Measurements from ENCODE around the gene WDR18.
"Not testable (repeated sequence)": the region's sequence is repeated elsewhere in the genome, so short reads cannot be mapped to it uniquely, and the experiment has no call there.

The WDR18 gene

DNA sequence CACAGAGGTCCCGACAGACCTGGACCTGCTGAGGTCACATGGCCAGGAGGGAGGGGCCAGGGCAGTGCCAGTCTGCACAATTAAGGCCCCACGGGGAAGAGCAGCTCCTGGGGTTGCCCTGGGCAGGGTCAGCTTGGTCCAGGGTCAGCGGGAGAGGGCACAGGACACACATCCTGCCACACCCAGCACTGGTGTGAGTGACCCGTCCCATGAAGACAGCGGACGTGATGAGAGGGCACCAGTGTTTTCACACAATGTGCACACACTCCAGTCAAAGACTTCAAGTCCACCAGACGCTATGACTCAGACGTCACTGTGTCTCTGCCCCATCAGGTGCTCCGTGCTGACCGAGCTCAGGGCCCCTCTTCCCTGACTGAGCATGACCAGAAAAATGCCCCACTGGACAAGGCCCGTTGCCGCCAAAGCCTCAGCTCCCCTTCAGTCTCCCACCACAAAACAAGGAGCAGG, 32.5 kb downstream of the WDR18 start:
- no peak for DNase-seq
- Mint-ChIP-seq H3K4me3 (peak overlapping the region; percentile 56 to 69), H3K27ac (no peak overlapping the region), H3K27me3 (peaks cover 0 to 6% of the 10 kb centered on the region in 2 donors), H3K4me1 (peaks cover 27 to 52% of the 10 kb centered on the region in 2 donors), H3K36me3 (peaks cover 20 to 30% of the 10 kb centered on the region in 2 donors), H3K9me3 (no peaks in the 10 kb centered on the region)
- no peak for ATAC-seq (replicated peaks)

DNA sequence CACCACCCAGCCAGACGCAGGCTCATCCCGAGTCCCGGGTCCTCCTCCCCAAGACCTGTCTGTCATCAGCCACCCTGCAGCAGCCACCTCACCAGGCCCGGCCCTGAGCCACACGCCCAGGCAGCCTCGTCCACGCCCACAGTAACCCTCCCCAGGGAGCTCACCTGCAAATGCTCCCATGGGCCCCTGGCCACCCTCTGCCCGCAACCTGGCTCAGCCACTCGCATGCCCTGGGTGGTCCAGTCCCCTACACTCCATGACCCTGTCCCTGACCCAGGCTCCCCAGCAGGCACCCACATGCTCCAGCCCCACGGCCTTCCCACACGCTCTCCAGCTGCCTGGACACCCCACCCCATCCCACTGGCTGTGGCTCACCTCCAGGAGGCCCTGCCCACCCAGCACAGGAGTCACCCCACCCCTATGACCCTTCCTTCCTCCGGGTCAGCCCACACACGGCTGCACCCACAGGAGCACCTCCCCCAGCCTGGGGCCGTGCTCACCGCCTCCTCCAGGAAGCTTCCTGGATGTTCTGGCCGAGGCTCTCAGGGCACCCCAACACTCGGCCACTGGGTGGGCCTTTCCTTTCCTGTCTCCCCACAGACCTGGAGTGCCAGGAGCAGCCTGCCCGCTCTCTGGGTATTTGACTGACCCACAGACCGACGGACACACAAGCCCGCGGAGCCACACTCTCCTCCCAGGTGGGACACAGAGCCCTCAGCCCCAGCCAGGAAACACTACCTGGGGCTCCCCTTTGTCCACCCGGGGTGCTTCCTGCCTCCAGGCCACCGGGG, 33.2 kb downstream of the WDR18 start:
- Mint-ChIP-seq H3K4me3 (peak overlapping the region; percentile 56 to 69), H3K36me3 (peaks cover 20 to 30% of the 10 kb centered on the region in 2 donors), H3K4me1 (peaks cover 27 to 54% of the 10 kb centered on the region in 2 donors), H3K27ac (peak overlapping the region; percentile 87), H3K27me3 (peaks cover 0 to 6% of the 10 kb centered on the region in 2 donors), H3K9me3 (no peaks in the 10 kb centered on the region)
- DNase-seq (no peak), ATAC-seq (replicated peaks) (no peak)

DNA sequence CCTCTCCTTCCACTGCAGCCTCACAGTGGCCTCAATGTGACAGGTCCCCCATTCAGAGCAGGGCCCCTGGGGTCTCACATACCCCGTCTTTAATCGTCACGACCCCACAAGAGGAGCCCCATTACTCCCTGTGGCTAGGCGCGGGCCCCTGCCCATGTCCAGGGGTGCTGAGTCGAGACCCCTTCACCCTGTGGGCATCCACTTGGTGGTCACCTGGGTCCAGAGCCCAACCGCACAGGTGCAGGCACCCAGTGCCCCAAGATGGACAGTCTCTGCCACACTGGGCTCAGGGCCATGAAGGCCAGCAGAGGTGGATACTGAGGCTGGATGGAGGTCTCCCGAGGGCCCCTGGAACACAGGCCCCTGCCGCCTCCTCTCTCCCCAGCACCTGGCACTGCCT, 33.8 kb downstream of the WDR18 start:
- Mint-ChIP-seq H3K4me3 (peak overlapping the region; percentile 69 to 85), H3K36me3 (peaks cover 20 to 30% of the 10 kb centered on the region in 2 donors), H3K9me3 (no peaks in the 10 kb centered on the region), H3K4me1 (peaks cover 27 to 54% of the 10 kb centered on the region in 2 donors), H3K27me3 (peaks cover 0 to 6% of the 10 kb centered on the region in 2 donors), H3K27ac (peak overlapping the region; percentile 87)
- no peak for ATAC-seq (replicated peaks)
- DNase-seq = no peak

DNA sequence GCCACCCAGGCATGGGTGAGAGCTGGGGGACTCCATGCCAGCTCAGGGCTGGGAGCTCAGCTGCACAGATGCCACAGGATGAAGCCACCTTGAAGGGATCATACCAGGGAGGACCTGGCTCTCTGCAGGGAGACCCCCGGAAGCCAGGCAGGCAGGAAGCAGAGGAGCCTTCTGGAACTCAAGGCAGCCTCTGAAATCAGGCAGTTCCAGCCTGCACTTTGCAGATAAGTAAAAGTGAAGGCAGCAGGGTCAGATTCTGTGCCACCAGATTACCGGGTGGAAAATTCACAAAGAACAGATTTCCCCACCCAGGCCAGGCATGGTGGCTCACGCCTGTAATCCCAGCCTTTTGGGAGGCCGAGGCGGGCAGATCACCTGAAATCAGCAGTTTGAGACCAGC, 34.2 kb downstream of the WDR18 start:
- Mint-ChIP-seq H3K27me3 (peaks cover 0 to 6% of the 10 kb centered on the region in 2 donors), H3K4me1 (peaks cover 27 to 54% of the 10 kb centered on the region in 2 donors), H3K9me3 (no peaks in the 10 kb centered on the region), H3K27ac (no peak overlapping the region), H3K4me3 (peak overlapping the region; percentile 85 to 96), H3K36me3 (peaks cover 20 to 30% of the 10 kb centered on the region in 2 donors)
- DNase-seq (no peak), ATAC-seq (replicated peaks) (no peak)

DNA sequence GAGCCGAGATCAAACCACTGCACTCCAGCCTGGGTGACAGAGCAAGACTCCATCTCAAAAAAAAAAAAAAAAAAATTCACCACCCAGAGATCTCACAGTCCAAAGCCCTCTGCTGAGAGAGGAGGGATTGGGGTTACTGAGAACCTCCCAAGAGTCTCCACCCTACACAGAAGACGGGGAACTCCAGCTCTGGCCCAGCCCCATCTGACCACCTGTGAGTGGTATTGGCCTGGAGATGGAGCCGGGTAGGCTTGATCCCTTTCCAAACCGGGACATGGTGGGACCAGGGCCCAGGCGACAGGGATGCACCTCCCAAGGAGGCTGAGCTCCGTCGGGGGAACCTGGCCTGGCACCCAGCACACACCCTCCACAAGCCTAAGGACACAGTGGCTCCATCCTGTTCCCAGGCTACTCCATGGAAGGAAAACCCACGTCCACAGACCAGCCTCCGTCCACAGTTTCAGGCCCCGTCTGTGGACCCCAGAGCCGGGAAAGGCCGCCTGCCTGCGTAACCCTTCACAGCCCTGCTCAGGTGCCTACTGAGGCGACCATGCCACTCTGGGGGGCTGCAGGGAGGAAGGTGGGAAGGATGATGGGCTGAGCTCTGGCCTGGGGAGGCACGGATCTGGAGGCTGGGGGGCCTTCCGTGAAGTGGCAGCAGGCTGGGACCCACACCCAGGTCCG, 34.9 kb downstream of the WDR18 start:
- Mint-ChIP-seq H3K27ac (peak overlapping the region; percentile 74), H3K36me3 (peaks cover 18 to 29% of the 10 kb centered on the region in 2 donors), H3K9me3 (no peaks in the 10 kb centered on the region), H3K4me1 (peaks cover 27 to 54% of the 10 kb centered on the region in 2 donors), H3K4me3 (peak overlapping the region; percentile 85 to 96), H3K27me3 (peaks cover 0 to 6% of the 10 kb centered on the region in 2 donors)
- ATAC-seq (replicated peaks) = no peak
- no peak for DNase-seq

DNA sequence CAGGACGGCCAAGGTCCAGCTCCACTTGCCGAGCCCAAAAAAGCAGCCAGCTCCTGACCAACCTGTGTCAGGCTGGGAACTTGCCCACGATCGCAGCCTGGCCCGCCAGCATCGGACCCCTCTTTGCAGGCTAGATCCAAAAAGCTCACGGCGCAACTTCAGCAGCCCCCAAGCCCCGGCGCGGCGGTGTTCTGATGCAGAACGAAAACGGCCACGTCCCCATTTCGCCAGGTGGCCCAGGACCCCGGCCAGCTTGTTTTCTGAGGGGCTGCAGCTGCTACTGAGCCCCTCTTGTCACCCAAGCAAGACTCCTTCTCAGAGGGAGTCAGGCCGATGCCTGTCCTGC, 35.4 kb downstream of the WDR18 start:
- H3K27me3 Mint-ChIP-seq = peaks cover 0 to 6% of the 10 kb centered on the region in 2 donors
- DNase-seq (no peak), ATAC-seq (replicated peaks) (no peak)
- H3K4me1 Mint-ChIP-seq = peaks cover 25 to 54% of the 10 kb centered on the region in 2 donors
- H3K36me3 Mint-ChIP-seq = peaks cover 18 to 27% of the 10 kb centered on the region in 2 donors
- H3K4me3 Mint-ChIP-seq = peak overlapping the region; percentile 85 to 96
- peak overlapping the region; percentile 100 for H3K27ac Mint-ChIP-seq
- H3K9me3 Mint-ChIP-seq = no peaks in the 10 kb centered on the region

DNA sequence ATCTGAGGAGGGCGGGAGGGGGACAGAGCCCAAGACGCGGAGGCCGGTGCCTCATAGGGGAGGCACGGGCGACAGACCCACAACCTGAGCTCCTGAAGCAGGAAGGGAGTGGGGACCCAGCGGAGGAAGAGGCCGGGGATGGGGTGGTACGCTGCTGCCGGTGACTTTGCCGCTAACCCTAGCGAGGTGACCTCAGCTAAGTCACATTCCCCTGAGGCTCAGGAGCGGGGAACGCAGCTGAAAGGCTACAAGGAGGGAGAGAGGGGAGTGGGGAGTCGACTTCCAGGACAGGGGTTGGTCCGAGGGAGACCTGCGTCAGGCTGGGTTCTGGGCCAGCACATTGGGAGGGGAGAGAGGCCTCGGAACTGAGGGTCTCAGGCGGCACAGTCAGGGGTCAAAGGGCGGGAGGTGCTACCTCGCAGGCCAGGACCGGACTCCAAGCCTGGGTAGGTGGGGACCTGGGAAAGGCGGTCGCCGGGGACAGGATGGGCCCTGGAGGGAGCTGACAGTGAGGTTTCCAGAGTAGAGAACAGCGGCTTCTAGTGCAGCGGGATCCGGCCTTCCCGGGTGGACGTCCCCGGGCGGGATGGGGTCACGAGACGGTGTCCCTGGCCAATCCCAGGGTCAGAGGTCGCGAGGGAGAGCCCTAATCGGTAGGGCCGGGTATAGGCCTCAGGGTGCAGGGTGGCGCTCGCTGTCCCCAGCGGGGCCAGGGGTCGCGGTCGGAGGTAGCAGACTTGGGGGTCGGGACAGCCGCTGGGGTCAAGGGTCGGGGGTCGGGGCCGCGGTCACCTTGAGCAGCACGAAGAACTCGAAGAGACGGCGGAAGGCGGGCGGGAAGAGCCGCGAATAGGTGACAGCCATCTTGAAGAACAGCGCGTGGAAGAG, 36.1 kb downstream of the WDR18 start:
- ATAC-seq (replicated peaks) (no peak), DNase-seq (no peak)
- Mint-ChIP-seq H3K27me3 (peaks cover 0 to 6% of the 10 kb centered on the region in 2 donors), H3K36me3 (peaks cover 18 to 27% of the 10 kb centered on the region in 2 donors), H3K27ac (peak overlapping the region; percentile 100), H3K9me3 (no peaks in the 10 kb centered on the region), H3K4me1 (peaks cover 26 to 54% of the 10 kb centered on the region in 2 donors), H3K4me3 (peak overlapping the region; percentile 85 to 96)

DNA sequence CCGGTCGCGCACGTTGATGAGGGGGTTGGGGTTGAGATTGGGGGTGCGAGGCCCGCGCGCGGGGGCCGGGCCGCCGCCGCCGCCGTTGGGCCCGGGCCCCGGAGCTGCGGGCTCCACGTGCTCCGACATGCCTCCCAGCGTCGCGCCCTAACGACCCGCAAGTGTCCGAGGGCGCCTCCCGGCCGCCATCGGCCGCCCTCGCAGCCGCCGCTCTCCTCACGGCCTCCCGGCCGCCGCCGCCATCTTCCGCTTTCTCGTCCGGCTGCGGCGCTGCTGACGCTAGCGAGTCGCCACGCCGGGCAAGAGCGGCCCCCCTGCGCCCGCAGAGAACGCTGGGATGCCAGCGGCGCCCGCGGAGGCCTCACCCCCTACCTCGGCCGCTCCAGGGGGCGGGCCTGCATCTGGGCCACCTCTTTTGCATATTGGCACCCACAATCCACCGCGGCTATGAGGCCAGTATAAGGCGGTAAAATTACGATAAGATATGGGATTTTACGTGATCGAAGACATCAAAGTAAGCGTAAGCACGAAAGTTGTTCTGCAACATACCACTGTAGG, 36.8 kb downstream of the WDR18 start, which contains the start of gene TMEM259:
TMEM259 (minus strand) TSS at position 256 of the 558 bp plus-strand sequence; CDS start at position 129, 127 bp downstream.
- Mint-ChIP-seq H3K4me1 (peaks cover 26 to 52% of the 10 kb centered on the region in 2 donors), H3K27me3 (peaks cover 0 to 6% of the 10 kb centered on the region in 2 donors), H3K9me3 (no peaks in the 10 kb centered on the region), H3K36me3 (peaks cover 18 to 27% of the 10 kb centered on the region in 2 donors), H3K4me3 (peak within 1 kb of the TSS; percentile 85 to 96), H3K27ac (peak within 1 kb of the TSS; percentile 100)
- DNase-seq (peak; percentile 95), ATAC-seq (replicated peaks) (peak; percentile 86 to 93)

DNA sequence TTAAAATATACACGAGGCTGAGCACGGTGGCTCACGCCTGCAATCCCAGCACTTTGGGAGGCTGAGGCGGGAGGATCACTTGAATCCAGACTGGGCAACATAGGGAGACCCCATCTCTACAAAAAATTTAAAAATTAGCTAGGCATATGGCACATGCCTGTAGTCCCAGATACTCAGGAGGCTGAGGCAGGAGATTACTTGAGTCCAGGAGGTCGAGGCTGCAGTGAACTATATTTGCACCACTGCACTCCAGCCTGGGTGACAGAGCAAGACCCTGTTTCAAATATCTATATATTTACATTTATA, 39.7 kb downstream of the WDR18 start:
- peak overlapping the region; percentile 56 for H3K27ac Mint-ChIP-seq
- ATAC-seq (replicated peaks); H3K27me3 Mint-ChIP-seq; H3K4me3 Mint-ChIP-seq; DNase-seq; H3K9me3 Mint-ChIP-seq: not testable (repeated sequence)
- peaks cover 22 to 25% of the 10 kb centered on the region in 2 donors for H3K36me3 Mint-ChIP-seq
- peaks cover 17 to 31% of the 10 kb centered on the region in 2 donors for H3K4me1 Mint-ChIP-seq

DNA sequence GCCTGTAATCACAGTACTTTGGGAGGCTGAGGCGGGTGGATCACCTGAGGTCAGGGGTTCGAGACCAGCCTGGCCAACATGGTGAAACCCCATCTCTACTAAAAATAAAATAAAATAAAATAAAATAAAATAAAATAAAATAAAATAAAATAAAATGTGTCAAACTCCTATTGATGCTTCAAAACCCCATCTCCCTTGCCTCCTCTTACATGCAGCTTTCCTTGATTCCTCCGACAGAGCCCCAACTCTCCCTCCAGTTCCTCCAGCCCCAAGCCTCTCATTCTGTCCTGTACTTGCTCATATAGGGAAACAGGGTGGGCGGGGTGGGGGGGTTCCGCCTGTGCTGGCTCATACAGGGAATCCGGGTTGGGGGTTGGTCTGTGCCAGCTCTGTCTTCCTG, 40.9 kb downstream of the WDR18 start:
- Mint-ChIP-seq H3K36me3 (peaks cover 18 to 26% of the 10 kb centered on the region in 2 donors), H3K4me1 (peaks cover 20 to 28% of the 10 kb centered on the region in 2 donors)
- not testable (repeated sequence) for H3K4me3 Mint-ChIP-seq; ATAC-seq (replicated peaks); H3K9me3 Mint-ChIP-seq; H3K27me3 Mint-ChIP-seq; DNase-seq; H3K27ac Mint-ChIP-seq

DNA sequence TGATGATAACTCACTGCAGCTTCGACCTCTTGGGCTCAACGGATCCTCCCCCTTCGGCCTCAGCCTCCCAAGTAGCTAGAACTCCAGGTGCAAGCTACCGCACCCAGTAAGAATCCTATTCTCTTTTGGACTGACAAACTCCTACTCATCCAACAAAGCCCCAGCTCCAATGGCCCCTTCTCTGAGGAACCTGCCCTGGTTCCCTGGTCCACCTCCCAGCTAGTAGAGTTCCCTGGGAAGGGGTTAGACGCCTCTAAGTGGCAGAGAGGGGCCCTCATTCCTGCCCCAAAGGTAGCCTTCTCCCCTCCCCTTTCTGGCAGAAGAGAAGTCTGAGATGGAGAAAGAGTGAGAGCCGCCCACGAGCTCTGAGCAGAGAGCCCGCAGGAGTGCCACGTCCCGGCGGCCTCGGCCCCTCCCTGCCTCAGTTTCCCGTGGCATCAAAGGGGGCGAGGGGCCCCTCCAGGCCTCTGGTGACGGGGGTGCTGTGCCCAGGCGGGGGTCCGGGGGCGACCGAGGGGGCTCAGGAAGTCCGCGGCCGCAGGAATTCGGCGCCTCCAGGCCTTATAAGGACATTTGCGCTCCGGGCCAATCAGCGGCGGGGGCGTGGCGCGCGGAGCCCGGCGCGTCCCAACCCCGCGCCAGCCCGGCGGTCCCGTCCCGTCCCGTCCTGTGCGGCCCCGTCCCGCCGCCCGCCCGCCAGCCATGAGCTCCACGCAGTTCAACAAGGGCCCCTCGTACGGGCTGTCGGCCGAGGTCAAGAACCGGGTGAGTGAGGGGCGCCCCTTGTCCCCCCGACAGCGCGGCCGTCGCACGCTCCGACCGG, 42.0 kb downstream of the WDR18 start, which contains the start of gene CNN2:
CNN2 (plus strand) TSS at position 649 of the 823 bp plus-strand sequence; CDS start at position 703, 54 bp downstream.
- Mint-ChIP-seq H3K9me3 (no peaks in the 10 kb centered on the region), H3K36me3 (peaks cover 15 to 28% of the 10 kb centered on the region in 2 donors)

DNA sequence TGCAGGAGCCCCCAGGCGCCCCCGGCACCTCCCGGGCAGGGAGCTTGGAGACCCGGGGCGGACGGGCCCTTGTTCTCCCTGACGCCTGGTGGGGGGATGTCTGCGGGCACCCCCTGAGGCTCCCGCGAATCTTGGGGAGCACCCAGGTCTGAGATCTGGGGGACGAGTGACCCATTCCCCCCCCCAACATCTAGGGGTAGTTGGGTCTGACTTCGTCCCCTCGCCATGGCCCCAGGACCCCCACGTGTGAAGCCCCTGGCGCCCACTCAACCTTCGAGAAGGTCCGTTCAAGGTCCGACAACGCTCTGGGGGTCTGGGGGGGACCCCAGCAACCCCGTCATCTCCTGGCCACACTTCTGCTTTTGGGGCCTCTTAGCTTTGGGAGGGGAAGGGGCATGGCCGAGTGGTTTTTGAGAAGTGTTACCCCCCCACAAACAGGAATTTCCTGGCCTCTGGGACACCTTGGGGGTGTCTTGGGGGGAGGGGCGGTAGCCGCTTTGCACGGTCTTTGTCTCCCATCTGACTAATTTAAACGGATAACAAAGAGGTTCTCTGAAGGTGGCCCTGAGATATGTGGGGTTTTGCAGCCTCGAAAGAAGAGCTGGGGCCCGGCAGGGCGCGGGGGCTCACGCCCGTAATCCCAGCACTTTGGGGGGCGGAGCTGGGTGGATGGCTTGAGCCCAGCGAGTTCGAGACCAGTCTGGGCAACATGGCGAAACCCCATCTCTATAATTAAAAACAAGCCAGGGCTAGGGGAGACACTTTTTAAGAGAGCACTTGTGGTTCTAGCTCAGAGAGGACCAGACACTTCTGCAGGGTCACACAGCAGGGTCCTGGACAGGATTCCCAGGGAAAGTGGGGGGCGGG, 42.9 kb downstream of the WDR18 start:
- Mint-ChIP-seq H3K4me1 (peaks cover 18 to 26% of the 10 kb centered on the region in 2 donors), H3K36me3 (peaks cover 16 to 24% of the 10 kb centered on the region in 2 donors), H3K27me3 (no peaks in the 10 kb centered on the region), H3K4me3 (peak overlapping the region; percentile 96 to 97), H3K9me3 (no peaks in the 10 kb centered on the region), H3K27ac (peak overlapping the region; percentile 97)
- DNase-seq = no peak
- peak; percentile 35 to 36 for ATAC-seq (replicated peaks)

More for the DNA sequence above, 42.0 kb downstream of the WDR18 start, which contains the start of gene CNN2:
- Mint-ChIP-seq H3K27me3 (peaks cover 0 to 6% of the 10 kb centered on the region in 2 donors), H3K27ac (peak within 1 kb of the TSS; percentile 98), H3K4me1 (peaks cover 23 to 32% of the 10 kb centered on the region in 2 donors), H3K4me3 (peak within 1 kb of the TSS; percentile 96 to 97)
- DNase-seq (peak; percentile 66), ATAC-seq (replicated peaks) (peak; percentile 65 to 72)
